Measurements from ENCODE around the gene PEX16. TPM values are rescaled to one million over a fixed set of nuclear protein-coding genes. Genes with fewer than 3 reads are reported as not detected.

PEX16 gene
- polyA plus RNA-seq, 1 donor from 2014 or later, result 61.1 TPM

- Histone ChIP-seq H3K79me2 (replicated peaks; ENCODE audit: insufficient read depth, low read length) (no peaks in the 10 kb centered on the region), H3K27me3 (ENCODE audit: insufficient read depth, low read depth, low read length) (no peaks in the 10 kb centered on the region), H3K9me3 (ENCODE audit: low read length) (no peaks in the 10 kb centered on the region), H3K27ac (ENCODE audit: low read length) (no peak overlapping the region), H3F3A (ENCODE audit: insufficient read depth, low read length, poor library complexity, severe bottlenecking) (no peaks in the 10 kb centered on the region), H2AFZ (ENCODE audit: low read depth, low read length) (no peak overlapping the region), H3K9ac (ENCODE audit: low read length) (no peak overlapping the region), H4K20me1 (ENCODE audit: insufficient read depth) (no peaks in the 10 kb centered on the region), H3K4me3 (ENCODE audit: low read length) (no peak overlapping the region), H3K36me3 (ENCODE audit: insufficient read depth, low read length) (peaks cover 5% of the 10 kb centered on the region), H3K9me2 (ENCODE audit: insufficient read depth, low read length) (no peaks in the 10 kb centered on the region), H3K4me2 (ENCODE audit: low read length) (no peak overlapping the region)
- no peak for TF ChIP-seq RAD21 (conservative IDR thresholded peaks at IDR 0.05)
- TF ChIP-seq SMC3 (conservative IDR thresholded peaks at IDR 0.05; ENCODE audit: poor library complexity), result no peak
- no peak for TF ChIP-seq REST (IDR thresholded peaks at IDR 0.05; ENCODE audit: borderline replicate concordance)
- TF ChIP-seq EP300 (conservative IDR thresholded peaks at IDR 0.05; ENCODE audit: poor library complexity, severe bottlenecking), result no peak
- TF ChIP-seq CTCF (IDR thresholded peaks at IDR 0.05; ENCODE audit: poor library complexity, severe bottlenecking), result no peak
- TF ChIP-seq MXI1 (conservative IDR thresholded peaks at IDR 0.05; ENCODE audit: poor library complexity, severe bottlenecking), result no peak
- no peak for TF ChIP-seq EZH2 (IDR thresholded peaks at IDR 0.05; ENCODE audit: borderline replicate concordance, insufficient read depth, low read length, poor library complexity, severe bottlenecking)
- no peak for TF ChIP-seq TAF1 (IDR thresholded peaks at IDR 0.05; ENCODE audit: low read depth)
- TF ChIP-seq POLR2AphosphoS5 (IDR thresholded peaks at IDR 0.05), result no peak
These were observed 20.2 kb upstream of the PEX16 start for GRCh38 chr11:45937916-45938315.

- peaks cover 11% of the 10 kb centered on the region for H3K36me3 ChIP-seq (ENCODE audit: insufficient read depth, low read length)
- H2AFZ ChIP-seq (ENCODE audit: low read depth, low read length), result no peak overlapping the region
- H3K27me3 ChIP-seq (ENCODE audit: insufficient read depth, low read depth, low read length), result no peaks in the 10 kb centered on the region
- H3K9ac ChIP-seq (ENCODE audit: low read length), result no peak overlapping the region
- H3K9me2 ChIP-seq (ENCODE audit: insufficient read depth, low read length), result no peaks in the 10 kb centered on the region
- no peak for TF ChIP-seq SMC3 (conservative IDR thresholded peaks at IDR 0.05; ENCODE audit: poor library complexity)
- TF ChIP-seq EP300 (conservative IDR thresholded peaks at IDR 0.05; ENCODE audit: poor library complexity, severe bottlenecking), result no peak
- no peak for TF ChIP-seq REST (IDR thresholded peaks at IDR 0.05; ENCODE audit: borderline replicate concordance)
- no peak for TF ChIP-seq TAF1 (IDR thresholded peaks at IDR 0.05; ENCODE audit: low read depth)
- no peak for TF ChIP-seq EZH2 (IDR thresholded peaks at IDR 0.05; ENCODE audit: borderline replicate concordance, insufficient read depth, low read length, poor library complexity, severe bottlenecking)
- no peak for TF ChIP-seq POLR2AphosphoS5 (IDR thresholded peaks at IDR 0.05)
- no peak for TF ChIP-seq CTCF (IDR thresholded peaks at IDR 0.05; ENCODE audit: poor library complexity, severe bottlenecking)
- TF ChIP-seq MXI1 (conservative IDR thresholded peaks at IDR 0.05; ENCODE audit: poor library complexity, severe bottlenecking), result no peak
- no peak for TF ChIP-seq RAD21 (conservative IDR thresholded peaks at IDR 0.05)
- H4K20me1 ChIP-seq (ENCODE audit: insufficient read depth), result no peaks in the 10 kb centered on the region
- H3K9me3 ChIP-seq (ENCODE audit: low read length), result no peaks in the 10 kb centered on the region
- no peak overlapping the region for H3K4me3 ChIP-seq (ENCODE audit: low read length)
- no peak overlapping the region for H3K4me2 ChIP-seq (ENCODE audit: low read length)
- no peaks in the 10 kb centered on the region for H3K79me2 ChIP-seq (replicated peaks; ENCODE audit: insufficient read depth, low read length)
- no peak overlapping the region for H3K27ac ChIP-seq (ENCODE audit: low read length)
- H3F3A ChIP-seq (ENCODE audit: insufficient read depth, low read length, poor library complexity, severe bottlenecking), result no peaks in the 10 kb centered on the region
These were observed 18.9 kb upstream of the PEX16 start for GRCh38 chr11:45936511-45937054.
